NT2/D1 (cell line): Measurements from ENCODE around the gene AKAP13.

Experiments
- YY1 ChIP-seq: IDR thresholded peaks from 2 replicates; pipeline ENCODE4 v1.6.1; 2011; ENCODE audit not compliant: insufficient read length, insufficient read depth
- ZNF274 ChIP-seq: IDR thresholded peaks from 2 replicates; pipeline ENCODE4 v1.6.1; 2011; ENCODE audit warnings: mild to moderate bottlenecking, low read depth, low read length

DNA sequence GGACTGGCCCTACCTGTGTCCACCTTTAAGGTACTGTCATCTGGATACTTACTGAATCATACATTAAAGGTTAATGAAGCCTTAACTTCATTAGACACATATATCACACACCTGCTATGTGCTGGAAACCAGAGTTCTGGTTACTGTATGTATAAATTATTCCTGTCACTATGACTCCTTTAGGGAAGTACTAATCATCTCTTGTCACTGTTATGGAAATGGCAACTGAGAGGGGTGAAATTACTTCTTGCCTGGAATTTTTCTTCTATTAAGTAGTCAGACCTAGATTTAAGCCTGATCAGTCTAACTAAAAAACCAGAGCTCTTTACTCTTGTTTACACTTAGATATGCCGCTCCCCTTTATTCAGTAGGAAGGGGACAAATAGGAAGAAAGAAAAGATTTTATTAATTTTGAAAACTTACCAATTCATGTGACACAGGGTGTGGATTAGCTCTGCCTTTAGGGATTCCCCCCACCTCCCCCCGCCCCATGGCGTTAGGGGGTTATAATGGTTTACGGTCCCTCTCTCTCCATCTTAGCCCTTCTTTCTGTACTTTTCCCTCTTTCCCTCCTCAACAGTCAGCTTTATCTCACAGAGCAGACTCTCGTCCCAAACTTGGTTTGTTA is 261.8 kb downstream of the AKAP13 start:
- TF ChIP-seq ZNF274 (no peak), YY1 (no peak)
